KMS-11 (cell line): ENCODE data around the gene TBL1X.

ENCODE experiments used
- H2AFZ ChIP-seq: fragments of 200-600 bp; sonication (generic); 2 replicates; pipeline ENCODE4 v1.6.1; 2016; ENCODE audit warnings: antibody characterized with exemption, mixed run types, low read depth
- H3K27ac ChIP-seq: fragments of 200-600 bp; sonication (generic); 2 replicates; pipeline ENCODE4 v1.6.1; 2016; ENCODE audit warnings: mild to moderate bottlenecking, mixed run types
- H3K27me3 ChIP-seq: fragments of 200-600 bp; sonication (generic); 2 replicates; pipeline ENCODE4 v1.6.1; 2017; ENCODE audit warnings: mild to moderate bottlenecking, low read depth, mixed run types, moderate library complexity; ENCODE audit not compliant: insufficient read depth
- H3K36me3 ChIP-seq: fragments of 200-600 bp; sonication (generic); 2 replicates; pipeline ENCODE4 v1.6.1; 2017; ENCODE audit warnings: mild to moderate bottlenecking, mixed run types; ENCODE audit not compliant: insufficient read depth
- H3K4me1 ChIP-seq: fragments of 200-600 bp; sonication (generic); 2 replicates; pipeline ENCODE4 v1.6.1; 2016; ENCODE audit warnings: mild to moderate bottlenecking, low read depth, mixed run types; ENCODE audit not compliant: poor library complexity, severe bottlenecking
- H3K4me2 ChIP-seq: fragments of 200-600 bp; sonication (generic); 2 replicates; pipeline ENCODE4 v1.7.0; 2016; ENCODE audit warnings: mild to moderate bottlenecking, mixed run types
- H3K4me3 ChIP-seq: fragments of 200-600 bp; sonication (generic); IDR thresholded peaks from 2 replicates; pipeline ENCODE4 v1.6.1; 2017; ENCODE audit warnings: low read depth, low read length, mixed read lengths; ENCODE audit not compliant: insufficient read depth
- H3K79me2 ChIP-seq: fragments of 200-600 bp; sonication (generic); 2 replicates; pipeline ENCODE4 v1.6.1; 2016; ENCODE audit warnings: low read depth, mixed run types; ENCODE audit not compliant: insufficient read depth
- H3K9ac ChIP-seq: fragments of 200-600 bp; sonication (generic); 2 replicates; pipeline ENCODE4 v1.6.1; 2016; ENCODE audit warnings: mild to moderate bottlenecking, mixed run types
- H4K20me1 ChIP-seq: fragments of 200-600 bp; sonication (generic); 2 replicates; pipeline ENCODE4 v1.6.1; 2016; ENCODE audit warnings: mild to moderate bottlenecking, mixed run types; ENCODE audit not compliant: insufficient read depth
- CTCF ChIP-seq: fragments of 200-600 bp; sonication (generic); conservative IDR thresholded peaks from 2 replicates; pipeline ENCODE4 v1.6.1; 2017; ENCODE audit warnings: low read depth, mild to moderate bottlenecking, antibody characterized with exemption, low read length, moderate library complexity, mixed read lengths

The TBL1X gene

GRCh38 chrX:9700555-9700954 is 235.7 kb downstream of the TBL1X start:
- Histone ChIP-seq H3K9ac (no peak overlapping the region), H3K27me3 (no peaks in the 10 kb centered on the region), H3K4me1 (no peaks in the 10 kb centered on the region), H4K20me1 (no peaks in the 10 kb centered on the region), H3K27ac (no peak overlapping the region), H3K36me3 (no peaks in the 10 kb centered on the region), H3K4me2 (no peak overlapping the region), H3K79me2 (no peaks in the 10 kb centered on the region), H2AFZ (no peak overlapping the region), H3K4me3 (no peak overlapping the region)
- TF ChIP-seq CTCF: no peak

GRCh38 chrX:9701790-9702189 is 236.9 kb downstream of the TBL1X start:
- no peak overlapping the region for H3K4me2 ChIP-seq
- no peaks in the 10 kb centered on the region for H3K27me3 ChIP-seq
- H3K36me3 ChIP-seq: no peaks in the 10 kb centered on the region
- H3K4me3 ChIP-seq: no peak overlapping the region
- H3K27ac ChIP-seq: no peak overlapping the region
- no peak overlapping the region for H2AFZ ChIP-seq
- H3K9ac ChIP-seq: no peak overlapping the region
- H4K20me1 ChIP-seq: no peaks in the 10 kb centered on the region
- TF ChIP-seq CTCF: no peak
- no peaks in the 10 kb centered on the region for H3K4me1 ChIP-seq
- no peaks in the 10 kb centered on the region for H3K79me2 ChIP-seq

GRCh38 chrX:9703406-9703805 is 238.5 kb downstream of the TBL1X start:
- no peak overlapping the region for H2AFZ ChIP-seq
- H3K36me3 ChIP-seq: no peaks in the 10 kb centered on the region
- no peaks in the 10 kb centered on the region for H3K79me2 ChIP-seq
- H4K20me1 ChIP-seq: no peaks in the 10 kb centered on the region
- TF ChIP-seq CTCF: no peak
- H3K9ac ChIP-seq: no peak overlapping the region
- H3K4me2 ChIP-seq: no peak overlapping the region
- no peaks in the 10 kb centered on the region for H3K4me1 ChIP-seq
- H3K4me3 ChIP-seq: no peak overlapping the region
- no peaks in the 10 kb centered on the region for H3K27me3 ChIP-seq
- no peak overlapping the region for H3K27ac ChIP-seq

GRCh38 chrX:9704876-9705465 is 240.1 kb downstream of the TBL1X start:
- Histone ChIP-seq H3K4me2 (no peak overlapping the region), H4K20me1 (no peaks in the 10 kb centered on the region), H3K79me2 (no peaks in the 10 kb centered on the region), H3K4me3 (no peak overlapping the region), H3K36me3 (no peaks in the 10 kb centered on the region), H2AFZ (no peak overlapping the region), H3K9ac (no peak overlapping the region), H3K27me3 (no peaks in the 10 kb centered on the region), H3K4me1 (peaks cover 5% of the 10 kb centered on the region), H3K27ac (no peak overlapping the region)
- no peak for TF ChIP-seq CTCF

GRCh38 chrX:9706421-9706820 is 241.6 kb downstream of the TBL1X start:
- H3K4me1 ChIP-seq: peaks cover 5% of the 10 kb centered on the region
- H3K79me2 ChIP-seq: no peaks in the 10 kb centered on the region
- H3K9ac ChIP-seq: no peak overlapping the region
- H4K20me1 ChIP-seq: no peaks in the 10 kb centered on the region
- no peak overlapping the region for H3K27ac ChIP-seq
- no peaks in the 10 kb centered on the region for H3K36me3 ChIP-seq
- H3K4me2 ChIP-seq: no peak overlapping the region
- no peak overlapping the region for H3K4me3 ChIP-seq
- TF ChIP-seq CTCF: no peak
- no peaks in the 10 kb centered on the region for H3K27me3 ChIP-seq
- H2AFZ ChIP-seq: no peak overlapping the region
